Activated T-cell treated with anti-CD3 and anti-CD28 coated beads, Interleukin-2, amount 50 U/mL, for 48 hours (primary cell): ENCODE results near the gene GLI2.

Experiments
- DNase-seq, 2 experiments: peaks; one replicate each; pipeline ENCODE4 v3.0.0-alpha.2; 2020

Gene GLI2

DNA sequence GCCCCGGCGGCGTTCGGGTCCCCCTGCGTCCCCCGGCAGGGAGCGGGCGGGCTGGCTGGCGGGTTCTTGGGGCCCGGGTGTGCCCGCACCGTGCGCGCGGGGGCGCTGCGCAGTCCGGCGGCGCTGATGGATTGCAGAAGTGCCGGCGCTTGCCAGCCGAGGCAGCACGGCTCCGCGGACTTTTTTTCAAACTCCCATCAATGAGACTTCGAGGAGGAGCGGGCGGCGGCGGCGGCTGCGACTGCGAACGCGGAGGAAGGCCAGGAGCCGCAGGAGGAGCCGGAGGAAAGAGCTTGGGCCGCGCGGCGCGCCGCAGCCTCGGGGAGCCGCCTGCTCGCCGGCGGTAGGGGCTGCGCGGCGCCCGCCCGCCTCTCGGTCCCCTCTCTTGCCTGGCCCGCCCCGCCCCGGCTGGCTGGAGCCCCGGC lies at the start of gene GLI2:
GLI2 (plus strand) TSS at position 123 of the 425 bp plus-strand sequence. CDS start 61,453 bp downstream, outside the sequence.
- DNase-seq: peak; percentile 55 to 66

DNA sequence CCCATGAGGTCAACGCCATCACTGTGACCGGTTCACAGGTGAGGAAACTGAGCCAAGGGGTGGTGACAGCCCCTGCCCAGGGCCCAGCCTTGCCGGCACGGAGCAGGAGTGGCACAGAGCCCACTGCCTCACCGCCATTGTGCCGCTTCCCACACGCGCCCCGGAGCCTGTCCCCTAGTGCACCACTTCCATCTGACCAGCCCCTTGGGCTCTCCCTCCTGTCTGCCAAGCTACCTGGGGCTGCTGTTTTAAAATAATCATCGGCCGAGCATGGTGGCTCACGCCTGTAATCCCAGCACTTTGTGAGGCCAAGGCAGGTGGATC lies 49.7 kb upstream of the GLI2 start:
- DNase-seq: no peak

DNA sequence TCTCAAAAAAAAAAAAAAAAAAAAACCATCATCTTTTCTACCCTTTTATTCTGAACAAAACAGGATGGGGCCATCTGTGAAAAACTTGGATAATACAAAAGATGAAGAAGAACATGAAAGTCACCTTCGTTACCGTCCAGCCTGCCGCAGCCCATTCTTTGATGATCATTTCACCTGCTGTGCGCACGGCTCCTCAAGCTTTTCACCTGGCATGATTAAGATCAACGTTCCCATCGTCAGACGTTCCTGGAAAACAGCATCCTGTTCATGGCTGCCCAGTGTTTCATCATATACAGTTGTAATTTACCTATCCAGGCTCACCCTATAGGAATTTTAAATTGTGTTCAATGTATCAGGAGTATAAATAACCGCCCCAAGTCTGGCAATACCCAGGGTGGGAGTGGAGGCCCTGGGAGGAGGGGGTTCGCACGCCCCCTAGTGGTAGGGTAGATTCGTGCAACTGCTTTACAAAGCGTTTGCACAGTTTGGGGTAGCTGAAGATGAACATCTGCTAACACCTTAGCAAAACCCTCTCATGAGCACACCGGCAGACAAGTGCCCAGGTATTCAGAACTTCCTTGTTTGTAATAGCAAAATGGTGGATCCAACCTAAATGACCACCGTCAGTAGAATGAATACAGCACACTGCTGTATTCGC lies 49.0 kb upstream of the GLI2 start:
- DNase-seq: peak in 1 of 2 experiments; percentile 30

DNA sequence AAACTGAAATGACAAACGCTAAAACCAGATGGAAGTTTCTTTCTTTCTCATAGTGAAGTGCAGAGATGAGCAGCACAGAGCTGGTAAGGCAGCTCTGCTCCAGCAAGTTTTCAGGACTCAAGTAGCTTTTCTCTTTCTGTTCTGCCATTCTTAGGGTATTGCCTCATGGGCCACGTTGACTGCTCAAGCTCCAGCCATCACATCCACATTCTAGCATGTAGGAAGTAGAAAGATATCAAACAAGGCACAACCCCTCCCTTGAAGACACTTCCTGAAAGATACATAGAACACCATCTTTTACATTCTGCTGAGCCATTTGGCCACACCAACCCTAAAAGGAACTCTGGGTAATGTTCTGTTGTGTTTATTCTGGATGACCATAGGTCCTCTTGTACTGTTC lies 48.5 kb upstream of the GLI2 start:
- no peak for DNase-seq

DNA sequence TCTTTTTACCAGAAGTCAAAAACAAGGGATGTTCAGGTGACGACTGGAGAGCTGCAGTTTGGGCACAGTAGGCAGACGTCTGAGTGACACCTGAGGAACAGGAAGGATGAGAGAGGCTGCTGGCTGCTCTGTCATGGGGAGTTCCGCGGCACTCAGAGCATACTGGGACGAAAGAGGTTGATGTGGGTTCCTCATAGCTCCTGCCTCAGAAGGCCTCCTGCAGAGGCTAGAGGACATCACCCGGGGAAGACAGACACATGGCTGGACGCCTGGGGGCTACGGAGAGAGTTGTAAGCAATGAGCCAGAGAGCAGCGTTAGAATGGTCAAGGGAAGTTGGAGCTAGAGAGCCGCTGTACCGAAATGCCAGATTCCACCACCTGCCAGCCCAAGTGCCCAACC lies 45.1 kb upstream of the GLI2 start:
- no peak for DNase-seq

DNA sequence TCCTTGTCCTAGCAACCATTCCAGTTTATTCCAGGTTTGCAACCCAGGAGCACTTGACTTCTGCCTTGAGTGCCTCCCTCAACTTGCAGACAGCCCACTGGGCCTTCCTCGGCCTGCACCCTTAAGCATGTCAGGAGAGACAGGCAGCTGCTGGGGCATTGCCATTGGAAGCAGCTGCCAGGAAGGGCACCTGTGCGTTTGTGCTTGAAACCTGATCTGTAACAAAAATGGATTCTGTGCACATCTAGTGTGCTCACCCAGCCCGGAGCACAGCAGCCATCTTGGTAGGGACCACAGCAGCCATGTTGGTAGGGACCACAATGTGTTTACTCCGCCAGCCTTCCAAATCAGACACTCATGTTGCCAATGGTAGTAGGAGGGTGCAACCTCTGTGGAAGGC lies 44.3 kb upstream of the GLI2 start:
- DNase-seq: no peak

DNA sequence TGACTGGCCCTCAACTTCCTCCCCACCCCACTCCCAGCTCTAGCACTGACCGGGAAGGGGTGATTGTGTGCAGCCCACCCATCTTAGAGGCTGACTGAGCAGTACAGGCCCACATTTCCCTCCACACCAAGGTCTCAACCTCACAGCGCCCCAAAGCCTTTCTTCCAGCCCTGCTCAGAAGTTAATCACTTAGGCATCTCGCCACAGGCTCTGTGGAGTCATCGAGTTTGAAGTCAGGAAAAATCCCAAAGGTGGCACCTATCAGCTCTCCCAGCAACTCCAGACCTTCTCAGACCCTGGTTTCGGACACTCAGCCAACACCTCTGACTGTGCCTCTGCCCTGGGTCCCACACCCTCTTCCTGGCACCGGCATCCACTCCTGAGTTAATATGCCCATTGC lies 43.0 kb upstream of the GLI2 start:
- DNase-seq: no peak

DNA sequence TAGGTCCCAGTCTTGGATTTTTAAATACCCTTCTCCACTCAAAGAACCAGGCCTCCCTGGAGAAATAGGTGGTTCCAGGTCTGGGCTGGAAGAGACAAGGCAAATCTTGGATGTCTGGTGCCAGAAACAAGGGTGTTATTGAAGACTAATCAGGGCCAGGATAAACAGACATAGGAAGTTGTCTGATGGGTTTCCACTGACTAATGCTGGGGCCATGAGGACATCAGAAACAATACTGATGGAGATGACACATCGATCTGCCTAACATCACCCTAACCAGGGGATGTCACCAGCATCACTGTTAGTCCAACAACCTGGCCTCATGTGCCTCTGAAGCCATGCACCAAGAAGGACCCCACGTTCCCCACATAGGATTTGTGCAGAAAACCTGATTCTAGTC lies 42.5 kb upstream of the GLI2 start:
- no peak for DNase-seq

DNA sequence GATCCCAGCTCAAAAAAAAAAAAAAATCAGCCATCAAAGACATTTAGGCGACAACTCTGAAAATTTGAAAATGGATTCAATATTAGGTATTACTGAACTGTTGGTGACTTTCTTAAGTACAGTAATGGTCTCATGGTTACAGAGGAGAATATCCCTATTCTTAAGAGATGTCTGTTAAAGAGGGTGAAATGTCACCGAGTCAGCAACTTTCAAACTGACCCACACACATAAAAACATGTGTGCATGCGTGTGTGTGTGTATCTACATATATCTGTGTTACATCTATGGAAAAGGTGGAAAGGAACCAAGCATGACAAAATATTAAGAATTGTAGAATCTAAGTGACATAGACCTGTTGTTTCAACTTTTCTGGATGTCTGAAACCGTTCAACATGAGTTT lies 41.6 kb upstream of the GLI2 start:
- no peak for DNase-seq

DNA sequence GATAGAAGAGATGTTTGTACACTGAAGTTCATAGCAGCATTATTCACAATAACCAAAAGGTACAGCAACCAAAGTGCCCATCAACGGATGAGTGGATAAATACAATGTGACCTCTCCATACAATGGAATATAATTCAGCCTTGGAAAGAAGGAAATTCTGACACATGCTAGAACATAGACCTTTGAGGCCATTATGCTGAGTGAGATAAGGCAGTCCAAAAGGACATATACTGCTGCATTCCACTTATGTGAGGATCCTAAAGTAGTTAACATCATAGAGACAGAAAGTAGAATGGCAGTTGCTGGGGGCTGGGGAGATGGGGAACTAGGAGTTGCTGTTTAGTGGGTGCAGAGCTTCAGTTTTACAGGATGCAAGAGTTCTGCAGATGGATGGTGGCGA lies 38.2 kb upstream of the GLI2 start:
- no peak for DNase-seq

DNA sequence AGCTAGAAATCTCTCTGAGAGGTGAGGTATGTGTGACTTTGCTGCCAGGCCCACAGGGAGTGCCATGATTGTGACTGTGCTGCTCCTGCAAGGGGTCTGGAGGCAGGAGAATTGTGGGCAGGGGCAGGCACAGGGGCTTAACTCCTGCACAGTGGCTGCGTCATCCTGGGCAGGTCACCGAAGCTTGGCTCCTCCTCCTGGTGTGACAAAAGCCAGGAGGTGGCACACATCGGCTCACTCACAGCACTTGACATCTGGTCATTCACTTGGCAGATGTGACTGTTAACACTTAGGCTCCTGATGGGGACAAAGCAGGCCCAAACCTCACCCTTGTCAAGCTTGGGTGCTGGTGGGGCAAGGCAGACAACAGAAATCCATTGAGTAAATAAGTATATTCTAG lies 36.4 kb upstream of the GLI2 start:
- DNase-seq: no peak

DNA sequence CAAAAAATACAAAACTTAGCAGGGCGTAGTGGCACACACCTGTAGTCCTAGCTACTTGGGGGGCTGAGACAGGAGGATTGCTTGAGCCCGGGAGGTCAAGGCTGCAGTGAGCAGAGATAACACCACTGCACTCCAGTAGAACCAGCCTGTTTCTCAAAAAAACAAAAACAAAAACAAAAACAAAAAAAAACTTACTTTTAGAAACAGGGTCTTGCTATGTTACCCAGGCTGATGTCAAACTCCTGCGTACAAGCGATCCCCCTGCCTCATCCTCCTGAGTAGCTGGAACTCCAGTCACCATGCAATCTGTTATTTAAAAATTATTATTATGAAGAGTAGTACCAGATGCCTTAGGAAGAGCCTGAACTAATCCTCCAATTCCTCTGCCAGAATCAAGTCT lies 35.0 kb upstream of the GLI2 start:
- DNase-seq: no peak

DNA sequence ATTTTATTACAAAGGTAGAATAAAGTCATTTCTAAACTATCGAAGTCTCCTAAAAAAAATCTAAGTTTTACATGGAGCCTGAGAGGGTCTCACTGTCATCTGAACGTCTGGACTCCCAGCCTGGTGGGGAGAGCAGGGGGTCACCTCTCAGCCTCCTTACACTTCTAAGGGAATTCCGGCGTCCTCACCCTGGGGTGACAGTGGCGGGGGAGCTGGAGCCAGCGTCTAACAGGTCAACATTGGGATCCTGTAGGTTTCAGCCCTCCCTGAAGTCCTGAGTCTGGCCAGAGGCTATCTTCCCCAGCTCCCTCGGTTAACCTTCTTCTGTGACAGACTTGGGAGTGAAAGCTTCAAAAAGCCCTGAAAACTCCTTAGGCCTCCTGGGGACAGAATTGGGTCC lies 34.6 kb upstream of the GLI2 start:
- no peak for DNase-seq

DNA sequence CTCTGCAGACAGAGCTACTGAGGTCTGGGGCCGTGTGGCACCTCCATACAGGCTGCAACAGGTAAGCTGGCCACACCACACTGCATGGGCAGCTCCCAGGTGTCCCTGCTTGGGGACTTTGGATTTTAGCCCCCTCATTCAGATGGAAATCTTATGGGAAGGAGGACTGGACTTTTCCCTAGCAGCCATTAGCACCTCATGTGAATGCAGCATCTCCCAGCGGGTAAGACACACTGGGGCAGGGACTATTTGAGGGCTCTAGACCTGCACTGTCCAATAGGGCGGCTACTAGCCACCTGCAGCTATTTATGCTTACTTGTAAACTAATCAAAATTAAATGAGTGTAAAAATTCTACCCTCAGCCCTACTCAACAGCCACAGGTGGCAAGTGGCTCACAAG lies 34.2 kb upstream of the GLI2 start:
- DNase-seq: no peak

DNA sequence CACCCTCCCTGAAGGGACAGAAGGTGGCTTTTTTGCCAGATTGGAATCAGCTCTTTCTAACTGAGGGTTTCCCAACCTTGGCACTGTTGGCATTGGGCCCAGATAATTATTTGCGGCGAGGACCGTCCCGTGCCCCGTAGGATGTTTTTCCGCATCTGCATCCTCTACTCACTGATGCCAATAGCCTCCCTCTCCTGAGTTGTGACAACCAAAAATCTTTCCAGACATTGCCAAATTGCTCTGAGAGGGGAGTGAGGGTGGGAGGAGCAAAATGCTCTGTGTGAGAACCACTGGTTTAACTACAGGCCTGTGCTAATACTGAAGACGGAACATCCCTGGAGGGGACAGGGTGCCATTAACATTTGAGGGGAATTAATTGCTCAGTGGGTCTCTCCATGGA lies 33.6 kb upstream of the GLI2 start:
- no peak for DNase-seq

DNA sequence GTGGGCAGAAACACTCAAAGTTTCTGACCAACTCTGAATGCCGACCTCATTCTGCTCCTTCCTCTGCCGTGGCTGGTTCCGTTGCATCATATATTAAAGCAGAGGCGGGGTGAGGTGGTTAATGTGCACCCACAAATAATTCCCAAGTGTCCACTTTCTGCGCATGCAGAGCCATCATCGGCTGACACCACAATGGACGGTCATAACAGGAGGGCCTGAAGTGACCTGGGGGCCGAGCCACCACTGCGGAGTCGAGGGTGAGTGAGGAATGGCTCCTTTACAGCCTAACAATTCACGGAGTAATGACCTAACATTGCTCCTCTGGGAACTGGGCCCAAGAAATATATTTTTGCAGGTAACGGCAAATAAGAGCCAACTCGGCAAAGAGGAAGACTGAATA lies 32.9 kb upstream of the GLI2 start:
- no peak for DNase-seq

DNA sequence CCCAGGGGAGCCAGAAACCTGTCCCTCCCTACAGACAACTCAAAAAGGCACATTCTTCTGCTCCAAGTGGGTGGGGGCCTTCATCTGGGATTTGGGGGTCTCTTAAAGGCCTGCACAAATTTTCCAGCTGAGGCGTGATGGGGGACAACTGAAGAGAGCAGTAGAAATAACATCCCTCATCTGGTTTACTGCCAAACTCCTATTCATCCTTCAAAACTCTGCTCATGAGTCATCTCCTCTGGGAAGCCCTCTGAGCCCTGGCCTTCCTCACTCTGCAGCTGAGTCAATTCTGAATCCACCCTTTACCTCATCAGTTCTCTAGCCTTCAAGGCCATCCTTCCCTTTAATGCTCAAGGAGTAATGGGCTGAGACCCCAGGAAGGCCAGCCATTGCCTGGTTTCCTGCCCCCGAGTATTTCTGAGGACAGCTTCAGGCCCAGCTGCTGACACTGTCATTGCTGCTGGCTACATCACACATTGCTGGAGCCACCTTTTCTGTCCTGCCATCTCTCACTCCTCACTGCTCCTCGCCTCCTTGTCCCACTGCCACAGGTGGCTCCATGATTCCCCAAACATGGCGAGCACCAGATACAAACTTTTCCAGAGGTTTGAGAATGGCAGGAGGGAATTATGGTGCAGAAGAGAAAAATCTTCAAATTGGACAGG lies 32.2 kb upstream of the GLI2 start:
- DNase-seq: no peak

DNA sequence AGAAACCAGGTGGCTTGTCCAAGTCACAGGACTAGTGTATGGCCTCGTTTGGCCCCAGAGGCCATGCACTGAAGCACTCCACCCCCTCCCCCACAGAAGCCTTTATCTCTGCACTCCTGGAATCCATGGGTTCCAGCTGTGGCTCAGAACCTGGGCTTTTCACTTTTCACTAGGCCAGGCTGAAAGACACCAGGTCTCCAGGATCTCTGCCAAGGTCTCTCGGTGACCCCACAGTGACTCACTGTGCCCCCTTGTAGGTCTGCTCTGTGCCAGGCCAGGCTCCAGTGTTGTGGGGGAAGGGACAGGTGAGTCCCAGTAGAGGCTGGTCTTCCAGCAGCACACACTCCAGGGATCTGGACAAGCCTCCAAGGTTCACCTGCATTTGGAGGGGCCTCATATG lies 31.0 kb upstream of the GLI2 start:
- DNase-seq: no peak

DNA sequence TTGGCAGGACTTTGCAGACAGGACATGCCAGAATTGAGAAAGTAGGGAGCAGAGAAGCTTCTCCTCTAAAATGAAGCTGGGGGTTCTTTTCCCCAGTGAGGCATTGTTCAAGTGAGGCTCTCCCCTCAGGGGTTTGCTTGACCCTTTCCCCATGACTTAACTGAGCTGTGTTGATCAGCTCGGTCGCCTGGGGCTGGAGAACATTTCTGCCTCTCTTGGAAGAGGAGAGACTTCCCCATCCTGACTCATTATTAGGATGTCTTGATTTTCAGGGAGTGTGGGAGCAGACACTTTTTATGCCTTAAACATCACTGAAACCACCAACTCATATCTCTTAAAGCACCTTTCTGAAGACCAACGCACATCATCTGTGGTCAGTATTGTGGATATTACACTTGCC lies 27.9 kb upstream of the GLI2 start:
- no peak for DNase-seq

DNA sequence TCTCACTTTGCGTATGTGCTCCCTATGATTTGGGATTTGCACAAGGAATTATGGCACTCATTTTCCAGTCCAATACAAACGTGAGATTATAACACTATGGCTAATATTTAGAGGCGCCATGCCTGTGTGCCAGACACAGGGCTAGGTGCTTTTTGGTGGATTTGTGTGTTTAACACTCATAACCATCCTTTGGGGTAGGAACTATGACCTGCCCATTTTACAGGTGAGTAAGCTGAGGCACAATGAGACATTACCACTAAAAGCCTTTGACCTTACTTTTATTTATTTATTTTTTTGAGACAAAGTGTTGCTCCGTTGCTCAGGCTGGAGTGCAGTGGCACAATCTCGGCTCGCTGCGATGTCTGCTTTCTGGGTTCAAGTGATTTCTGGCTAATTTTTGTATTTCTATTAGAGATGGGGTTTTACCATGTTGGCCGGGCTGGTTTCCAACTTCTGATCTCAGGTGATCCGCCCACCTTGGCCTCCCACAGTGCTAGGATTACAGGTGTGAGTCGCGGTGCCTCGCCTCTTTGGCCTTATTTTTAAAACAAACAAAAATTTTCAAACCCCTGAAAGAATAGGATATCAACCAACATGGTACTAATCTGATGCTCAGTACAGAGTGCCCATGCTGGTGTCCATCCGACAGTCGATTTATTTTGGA lies 26.6 kb upstream of the GLI2 start:
- no peak for DNase-seq

DNA sequence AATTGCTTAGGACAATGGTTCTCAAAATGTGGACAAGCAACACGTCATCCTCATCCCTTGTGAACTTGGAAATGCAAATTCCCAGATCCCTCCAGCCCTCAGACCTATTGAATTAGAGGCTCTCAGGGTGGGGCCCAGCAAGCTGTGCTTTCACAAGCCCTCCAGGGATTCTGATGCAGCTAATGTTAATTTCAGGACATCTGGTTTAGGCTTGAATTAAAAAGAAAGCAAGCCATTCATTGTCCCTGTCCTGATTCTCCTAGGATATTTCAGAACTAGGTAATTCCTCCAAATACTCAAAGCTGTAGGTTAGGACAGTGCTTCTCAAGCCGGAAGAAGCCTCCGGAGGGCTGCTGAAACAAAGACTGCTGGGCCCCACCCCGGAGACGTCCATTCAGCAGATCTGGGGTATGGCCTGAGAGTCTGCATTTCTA lies 26.0 kb upstream of the GLI2 start:
- DNase-seq: no peak

DNA sequence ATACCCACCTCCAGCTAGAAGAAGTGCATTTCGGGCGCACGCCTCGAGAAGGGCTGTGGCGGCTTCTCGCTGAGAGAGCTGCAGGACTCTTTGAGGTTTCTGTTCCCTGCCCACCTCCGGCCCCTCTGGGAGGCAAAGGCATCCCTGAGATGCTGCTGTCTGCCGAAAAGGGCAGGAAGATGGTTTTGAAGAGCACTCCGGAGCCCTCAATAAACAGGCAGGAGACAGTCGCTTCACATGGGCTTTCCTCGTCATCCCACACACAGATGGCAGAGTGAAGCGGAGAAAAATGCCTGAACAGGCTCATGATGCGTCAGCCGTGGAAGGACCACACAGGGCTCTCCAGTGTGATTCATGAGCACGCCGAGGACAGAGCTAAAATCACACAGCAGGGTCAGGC lies 25.4 kb upstream of the GLI2 start:
- DNase-seq: no peak

DNA sequence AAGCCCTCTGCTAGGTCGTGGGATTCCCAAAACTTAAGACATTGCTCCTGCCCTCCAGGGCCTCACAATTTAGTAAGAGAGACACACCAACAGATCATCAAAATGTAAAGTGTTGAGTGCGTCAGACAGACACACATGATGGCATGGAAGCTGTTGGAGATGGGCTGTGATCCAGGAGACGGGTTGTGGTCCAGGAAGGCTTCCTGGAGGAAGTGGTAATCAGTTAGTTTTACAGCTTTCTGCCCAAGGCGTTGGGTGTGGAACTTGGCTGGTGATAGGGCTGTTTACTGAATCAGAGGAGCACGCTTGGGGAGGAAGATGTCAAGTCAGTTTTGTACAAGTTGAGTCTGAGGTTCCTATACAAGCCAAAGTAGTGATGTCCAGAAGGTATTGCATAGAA lies 24.0 kb upstream of the GLI2 start:
- DNase-seq: no peak

DNA sequence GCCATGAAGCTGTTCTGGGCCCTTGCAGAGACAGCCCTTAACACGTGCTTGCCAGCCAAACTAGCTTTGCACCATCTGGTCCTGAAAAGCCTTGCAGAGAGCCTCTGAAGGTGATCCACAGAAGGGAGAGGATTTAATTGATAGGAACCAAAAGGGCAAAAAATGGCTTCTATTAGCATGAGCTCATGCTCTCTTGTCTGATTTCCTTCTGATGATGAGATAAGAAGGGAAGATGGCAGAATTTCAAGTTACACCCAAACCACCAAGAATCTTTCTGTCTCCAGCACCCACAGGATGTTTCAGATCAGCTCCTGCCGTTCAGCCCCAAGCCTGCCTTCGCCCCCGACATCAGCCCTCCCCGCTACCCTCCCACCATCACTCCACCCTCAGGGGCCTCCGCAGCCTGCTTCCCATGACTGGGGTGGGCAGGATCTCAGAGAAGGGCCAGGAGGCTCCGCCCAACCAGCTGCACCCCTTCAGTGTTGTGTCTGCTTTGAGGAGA lies 23.4 kb upstream of the GLI2 start:
- no peak for DNase-seq
